Measurements from ENCODE around the gene KLK11.
A peak's percentile ranks its signal among the peaks of the same experiment; 100 is the strongest.

The KLK11 gene

GRCh38 chr19:51027873-51028272, 1.5 kb upstream of the KLK11 start:
- no peak for DNase-seq (ENCODE audit: low read depth in 2 of 2)

- no peak for DNase-seq (ENCODE audit: low read depth in 2 of 2)
Measured at GRCh38 chr19:51027126-51027806, 850 bp upstream of the KLK11 start.

GRCh38 chr19:51025809-51026553, 435 bp downstream of the KLK11 start:
- DNase-seq (ENCODE audit: low read depth in 2 of 2): no peak

- no peak for DNase-seq (ENCODE audit: low read depth in 2 of 2)
Measured at GRCh38 chr19:51025401-51025800, 1.0 kb downstream of the KLK11 start.

GRCh38 chr19:51024924-51025323, 1.5 kb downstream of the KLK11 start:
- DNase-seq (ENCODE audit: low read depth in 2 of 2): no peak

- DNase-seq (ENCODE audit: low read depth in 2 of 2): no peak
Measured at GRCh38 chr19:51023946-51024345, 2.5 kb downstream of the KLK11 start.

GRCh38 chr19:51022526-51022925, 3.9 kb downstream of the KLK11 start:
- no peak for DNase-seq (ENCODE audit: low read depth in 2 of 2)

- DNase-seq (ENCODE audit: low read depth in 2 of 2): no peak
Measured at GRCh38 chr19:51020988-51021651, 5.3 kb downstream of the KLK11 start.

- no peak for DNase-seq (ENCODE audit: low read depth in 2 of 2)
Measured at GRCh38 chr19:51019544-51019925, 6.9 kb downstream of the KLK11 start, which contains the start of gene KLK10. KLK10 (minus strand) TSS chr19:51019709; CDS start chr19:51019130, 579 bp downstream.

GRCh38 chr19:51018745-51019543, 7.5 kb downstream of the KLK11 start:
- no peak for DNase-seq (ENCODE audit: low read depth in 2 of 2)

- peak in 1 of 2 donors; percentile 35 for DNase-seq (ENCODE audit: low read depth in 2 of 2)
Measured at GRCh38 chr19:51016798-51017683, 9.4 kb downstream of the KLK11 start.

GRCh38 chr19:51015691-51016267, 10.6 kb downstream of the KLK11 start:
- DNase-seq (ENCODE audit: low read depth in 2 of 2): no peak

- no peak for DNase-seq (ENCODE audit: low read depth in 2 of 2)
Measured at GRCh38 chr19:51014242-51014641, 12.2 kb downstream of the KLK11 start.

- no peak for DNase-seq (ENCODE audit: low read depth in 2 of 2)
Measured at GRCh38 chr19:51012661-51013190, 13.7 kb downstream of the KLK11 start.

GRCh38 chr19:51010066-51010795, 16.2 kb downstream of the KLK11 start:
- DNase-seq (ENCODE audit: low read depth in 2 of 2): no peak

- no peak for DNase-seq (ENCODE audit: low read depth in 2 of 2)
Measured at GRCh38 chr19:51009061-51009891, 17.1 kb downstream of the KLK11 start.

- DNase-seq (ENCODE audit: low read depth in 2 of 2): no peak
Measured at GRCh38 chr19:51007488-51007887, 18.9 kb downstream of the KLK11 start.

- DNase-seq (ENCODE audit: low read depth in 2 of 2): no peak
Measured at GRCh38 chr19:51006406-51006805, 20.0 kb downstream of the KLK11 start.

GRCh38 chr19:51005248-51005647, 21.2 kb downstream of the KLK11 start:
- DNase-seq (ENCODE audit: low read depth in 2 of 2): no peak
